ENCODE results near the gene ANO2. TPM values are rescaled to one million over a fixed set of nuclear protein-coding genes. Genes with fewer than 3 reads are reported as not detected.

Gene ANO2
- polyA plus RNA-seq, 1 donor from 2014 or later = 1.8 TPM

- Histone ChIP-seq H3K4me2 (ENCODE audit: low read length) (no peak overlapping the region), H3K9ac (ENCODE audit: low read length) (no peak overlapping the region), H4K20me1 (ENCODE audit: insufficient read depth) (no peaks in the 10 kb centered on the region), H3K9me3 (ENCODE audit: low read length) (no peaks in the 10 kb centered on the region), H3K9me2 (ENCODE audit: insufficient read depth, low read length) (no peaks in the 10 kb centered on the region), H3K79me2 (replicated peaks; ENCODE audit: insufficient read depth, low read length) (no peaks in the 10 kb centered on the region), H3K36me3 (ENCODE audit: insufficient read depth, low read length) (no peaks in the 10 kb centered on the region), H3K27me3 (ENCODE audit: insufficient read depth, low read depth, low read length) (no peaks in the 10 kb centered on the region), H3F3A (ENCODE audit: insufficient read depth, low read length, poor library complexity, severe bottlenecking) (no peaks in the 10 kb centered on the region), H2AFZ (ENCODE audit: low read depth, low read length) (no peak overlapping the region), H3K4me3 (ENCODE audit: low read length) (no peak overlapping the region), H3K27ac (ENCODE audit: low read length) (no peak overlapping the region)
- no peak for TF ChIP-seq MXI1 (conservative IDR thresholded peaks at IDR 0.05; ENCODE audit: poor library complexity, severe bottlenecking)
- no peak for TF ChIP-seq REST (IDR thresholded peaks at IDR 0.05; ENCODE audit: borderline replicate concordance)
- no peak for TF ChIP-seq CTCF (IDR thresholded peaks at IDR 0.05; ENCODE audit: poor library complexity, severe bottlenecking)
- TF ChIP-seq SMC3 (conservative IDR thresholded peaks at IDR 0.05; ENCODE audit: poor library complexity) = no peak
- no peak for TF ChIP-seq TAF1 (IDR thresholded peaks at IDR 0.05; ENCODE audit: low read depth)
Measured at GRCh38 chr12:5690240-5690639, 254.8 kb downstream of the ANO2 start.

- TF ChIP-seq EZH2 (IDR thresholded peaks at IDR 0.05; ENCODE audit: borderline replicate concordance, insufficient read depth, low read length, poor library complexity, severe bottlenecking) = no peak
- TF ChIP-seq MXI1 (conservative IDR thresholded peaks at IDR 0.05; ENCODE audit: poor library complexity, severe bottlenecking) = no peak
- TF ChIP-seq EP300 (conservative IDR thresholded peaks at IDR 0.05; ENCODE audit: poor library complexity, severe bottlenecking) = no peak
- no peak for TF ChIP-seq SMC3 (conservative IDR thresholded peaks at IDR 0.05; ENCODE audit: poor library complexity)
- TF ChIP-seq CTCF (IDR thresholded peaks at IDR 0.05; ENCODE audit: poor library complexity, severe bottlenecking) = no peak
- Histone ChIP-seq H3K4me3 (ENCODE audit: low read length) (no peak overlapping the region), H3F3A (ENCODE audit: insufficient read depth, low read length, poor library complexity, severe bottlenecking) (no peaks in the 10 kb centered on the region), H3K79me2 (replicated peaks; ENCODE audit: insufficient read depth, low read length) (no peaks in the 10 kb centered on the region), H4K20me1 (ENCODE audit: insufficient read depth) (no peaks in the 10 kb centered on the region), H3K27ac (ENCODE audit: low read length) (no peak overlapping the region), H3K9me2 (ENCODE audit: insufficient read depth, low read length) (no peaks in the 10 kb centered on the region), H3K36me3 (ENCODE audit: insufficient read depth, low read length) (no peaks in the 10 kb centered on the region), H3K9ac (ENCODE audit: low read length) (no peak overlapping the region), H2AFZ (ENCODE audit: low read depth, low read length) (no peak overlapping the region), H3K4me2 (ENCODE audit: low read length) (no peak overlapping the region), H3K27me3 (ENCODE audit: insufficient read depth, low read depth, low read length) (no peaks in the 10 kb centered on the region), H3K9me3 (ENCODE audit: low read length) (no peaks in the 10 kb centered on the region)
Measured at GRCh38 chr12:5689773-5690172, 255.3 kb downstream of the ANO2 start.

All from neural cell (in vitro differentiated cells).